Right ventricle myocardium superior (tissue), 1 donor: ENCODE results near the gene ZMAT5. TPM values are rescaled to one million over a fixed set of nuclear protein-coding genes. Genes with fewer than 3 reads are reported as not detected.
A peak's percentile ranks its signal among the peaks of the same experiment; 100 is the strongest.

Source experiments
- ATAC-seq: fragments of 200-7000 bp; cut with Tn5 transposase; one replicate; pipeline ENCODE4 v1.9.1; 2020; ENCODE audit warnings: mild to moderate bottlenecking; ENCODE audit not compliant: poor library complexity
- DNase-seq: peaks from one replicate; pipeline ENCODE4 v3.0.0-alpha.2; 2020
- intact Hi-C: fragments of 100-400 bp; cut with DNase I; formaldehyde crosslinking; loops from one replicate; pipeline ENCODE4 v1.11.2; 2022
- total RNA-seq: library from RNA; stranded (reverse); fragmentation: NEBNext Ultra II Directional; extraction: Animal tissue kit (Norgen Biotek cat#: 25700); gene quantifications from one replicate; pipeline ENCODE4 v1.2.1, GENCODE V29; 2021
- donor health status: DM: no; HTN: yes; CAD: no; lungs with severe emphysema.

The ZMAT5 gene
- total RNA-seq, 1 donor from 2014 or later = 20.3 TPM

DNA sequence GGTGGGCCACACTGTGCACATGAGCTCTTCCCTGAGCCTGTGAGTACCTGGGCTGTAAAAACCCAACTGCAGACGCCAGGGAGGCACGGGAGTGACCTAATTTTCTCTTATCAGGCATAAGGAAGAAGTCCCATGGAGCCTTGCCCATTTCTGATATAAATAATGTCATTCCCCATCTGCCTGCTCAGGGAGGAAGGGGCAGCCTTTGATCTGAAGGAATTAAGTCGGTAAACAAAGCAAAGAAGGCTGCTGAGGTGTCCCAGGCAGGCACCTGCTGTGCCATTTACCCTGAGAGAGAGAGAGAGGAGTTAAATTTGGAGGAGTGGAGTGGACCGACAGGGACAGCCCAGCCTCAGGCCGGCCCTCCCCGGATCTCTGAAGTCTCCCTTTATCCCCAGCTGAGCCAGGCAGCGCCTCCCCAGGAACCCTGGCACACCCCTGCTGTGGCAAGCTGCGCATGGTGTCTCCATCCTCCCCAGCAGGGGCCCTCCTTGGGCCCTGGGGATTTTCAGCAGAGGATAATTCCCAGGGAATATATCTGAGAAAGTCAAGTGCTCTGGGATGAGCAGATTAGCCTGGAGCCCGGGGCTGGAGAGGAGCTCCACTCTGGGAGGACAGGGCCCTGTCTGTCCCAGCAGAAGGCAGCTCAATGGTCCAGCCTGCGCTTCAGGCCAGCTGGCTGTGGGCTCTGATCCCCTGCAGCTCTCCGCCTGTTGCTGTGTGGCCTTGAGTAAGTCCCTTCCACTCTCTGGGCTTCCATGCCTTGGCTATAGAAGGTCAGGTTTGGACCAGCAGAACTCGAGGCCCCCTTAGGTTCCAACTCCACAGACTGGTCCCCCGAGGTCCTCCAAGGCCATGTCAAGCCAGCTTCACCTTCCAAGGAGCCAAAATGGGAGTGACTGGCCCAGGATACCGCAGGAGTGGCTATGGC lies 64.5 kb downstream of the ZMAT5 start:
- ATAC-seq (no peak), DNase-seq (no peak)
- intact Hi-C loops = no loop called here

GRCh38 chr22:29701155-29701999 lies 65.4 kb downstream of the ZMAT5 start:
- ATAC-seq (no peak), DNase-seq (no peak)
- intact Hi-C loops = no loop called here

- DNase-seq (no peak), ATAC-seq (no peak)
- intact Hi-C loops = no loop called here
Observed at GRCh38 chr22:29700900-29701154, 66.0 kb downstream of the ZMAT5 start.

DNA sequence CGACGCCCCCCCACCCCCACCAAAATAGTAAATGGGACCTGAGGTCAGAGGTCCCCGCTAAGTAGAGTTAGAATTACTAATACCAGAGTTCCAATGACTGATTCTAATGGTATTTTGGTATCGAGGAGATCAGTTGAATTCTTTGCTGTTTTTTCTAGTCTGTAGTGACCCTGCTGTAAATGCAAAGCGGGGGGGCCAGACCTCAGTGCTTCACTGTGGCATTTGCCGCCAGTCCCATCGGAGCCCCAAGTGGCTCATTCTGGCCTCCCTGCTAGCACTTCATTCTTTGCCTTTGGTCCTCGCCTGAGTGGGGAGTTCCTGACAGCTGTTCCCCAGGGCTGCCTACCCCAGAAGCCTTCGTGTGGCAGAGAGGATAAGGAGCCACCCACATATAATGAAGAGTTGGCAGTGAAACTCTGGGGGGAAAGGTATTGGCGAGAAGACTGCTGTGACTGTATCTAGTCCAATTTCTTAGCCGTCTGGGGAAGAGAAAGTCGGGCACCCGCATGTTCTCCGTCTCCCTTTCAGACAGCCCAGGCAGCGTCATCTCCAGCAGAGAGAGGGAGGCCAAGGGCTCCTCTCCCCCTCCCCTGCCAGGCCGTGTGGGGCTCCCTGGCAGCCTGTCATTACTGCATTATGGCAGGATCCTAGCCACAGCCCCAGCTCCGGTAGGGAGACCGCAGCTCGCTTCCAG lies 66.5 kb downstream of the ZMAT5 start:
- DNase-seq = no peak
- no peak for ATAC-seq
- intact Hi-C loops = no loop called here

DNA sequence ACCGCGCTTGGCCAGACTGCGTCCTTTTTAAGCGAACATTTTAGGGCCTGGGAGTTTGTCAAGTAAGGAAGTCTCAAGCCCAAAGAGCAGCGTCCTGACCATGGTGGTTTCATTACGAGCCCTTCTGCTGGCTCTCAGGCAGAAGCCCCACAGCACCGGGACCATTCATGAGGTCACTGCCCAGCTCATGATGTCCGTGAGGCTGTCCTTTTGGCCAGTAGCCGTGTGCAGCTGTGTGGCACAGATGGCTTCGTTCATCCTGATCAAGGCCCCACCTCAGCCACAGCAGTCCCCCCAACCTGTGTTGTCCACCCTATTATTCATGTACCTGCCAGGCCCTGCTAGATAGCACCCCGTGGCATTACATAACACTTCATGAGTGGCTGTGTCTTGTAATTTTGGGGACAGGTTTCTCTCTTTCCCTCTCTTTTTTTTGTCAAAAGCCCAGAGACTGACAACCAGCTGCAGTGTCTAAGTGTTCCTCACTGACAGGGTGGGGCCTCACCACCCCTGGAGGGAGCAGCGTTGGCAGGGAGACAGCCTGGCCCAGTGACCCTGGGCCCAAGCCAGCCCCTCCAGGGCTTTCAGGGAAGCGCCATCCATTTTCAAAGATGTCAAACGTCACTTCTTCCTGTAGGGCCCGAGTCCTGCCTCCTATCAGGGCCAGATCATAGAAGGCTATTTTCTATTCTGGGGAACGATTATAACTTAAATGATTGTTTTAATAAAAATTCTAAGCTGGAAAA lies 68.8 kb downstream of the ZMAT5 start:
- no peak for ATAC-seq
- intact Hi-C loops = loop anchor here (10.0 kb wide), 2 partner anchors 307 to 387 kb away; partner anchors contain the start of gene HORMAD2
- no peak for DNase-seq

DNA sequence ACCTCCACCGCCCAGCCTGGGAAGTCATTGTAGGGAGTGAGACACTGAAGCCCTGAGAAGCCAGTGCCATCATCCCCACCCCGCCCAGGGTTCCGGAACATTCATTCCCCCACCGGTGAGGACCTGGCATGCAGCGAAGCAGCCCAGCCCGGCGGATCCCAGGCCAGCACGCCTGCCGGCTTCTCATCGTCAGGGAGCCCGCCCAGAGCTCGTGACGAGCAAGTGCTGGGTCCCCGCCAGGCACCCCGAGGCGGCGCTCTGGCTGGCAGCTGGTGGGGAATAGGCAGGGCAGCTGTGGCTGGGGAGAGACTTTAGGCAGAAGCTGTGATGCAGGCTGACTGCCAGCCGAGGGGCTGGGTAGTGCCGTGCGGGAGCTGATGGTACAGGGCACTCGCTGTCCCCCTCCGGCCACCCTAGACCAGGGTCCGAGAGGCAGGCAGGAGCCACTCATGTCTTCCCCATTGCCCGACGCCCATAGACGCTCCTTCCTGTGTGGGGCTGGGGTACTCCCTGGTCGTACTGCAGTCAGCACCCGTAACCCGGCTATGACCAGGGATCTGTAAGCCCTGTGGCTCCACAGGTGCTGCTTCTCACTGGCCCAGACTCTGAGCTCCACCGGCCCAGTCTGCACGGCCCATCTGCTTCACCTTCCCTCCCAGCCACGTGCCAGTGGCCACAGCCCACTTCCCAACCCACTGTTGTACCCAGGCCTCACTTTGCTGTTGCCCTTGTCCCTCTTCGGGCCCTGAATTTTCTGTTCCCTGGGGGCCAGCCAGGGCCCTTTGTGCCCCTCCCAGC lies 71.5 kb downstream of the ZMAT5 start:
- no peak for DNase-seq
- no peak for ATAC-seq
- intact Hi-C loops = loop anchor here (10.0 kb wide), 2 partner anchors 309 to 389 kb away; partner anchors contain the start of gene HORMAD2

- ATAC-seq = no peak
- intact Hi-C loops = loop anchor here (10.0 kb wide), 2 partner anchors 311 to 391 kb away; partner anchors contain the start of gene HORMAD2
- no peak for DNase-seq
Observed at GRCh38 chr22:29693671-29694070, 73.1 kb downstream of the ZMAT5 start.

- no peak for DNase-seq
- ATAC-seq = no peak
- intact Hi-C loops = loop anchor here (10.0 kb wide), 2 partner anchors 312 to 392 kb away; partner anchors contain the start of gene HORMAD2
Observed at GRCh38 chr22:29693161-29693560, 73.6 kb downstream of the ZMAT5 start.

DNA sequence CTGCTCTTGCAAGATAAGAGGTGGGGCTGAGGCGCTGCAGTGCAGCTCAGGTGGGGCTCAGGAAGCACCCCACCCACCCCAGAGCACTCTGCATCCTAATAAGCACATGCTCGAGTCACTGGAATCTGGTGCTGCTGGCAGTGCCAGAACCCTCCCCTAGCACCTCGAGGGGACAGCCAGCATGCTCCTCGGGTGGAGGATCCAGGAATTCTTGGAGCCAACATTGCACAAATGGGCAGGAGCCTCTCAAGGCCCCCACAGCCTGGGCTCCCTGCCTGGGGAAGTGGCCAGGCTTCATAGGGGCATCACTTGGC lies 74.5 kb downstream of the ZMAT5 start:
- DNase-seq (no peak), ATAC-seq (no peak)
- intact Hi-C loops = loop anchor here (10.0 kb wide), 2 partner anchors 313 to 393 kb away; partner anchors contain the start of gene HORMAD2

GRCh38 chr22:29691636-29692326 lies 75.0 kb downstream of the ZMAT5 start:
- intact Hi-C loops = loop anchor here (10.0 kb wide), 2 partner anchors 313 to 393 kb away; partner anchors contain the start of gene HORMAD2
- ATAC-seq (no peak), DNase-seq (no peak)

- intact Hi-C loops = loop anchor here (10.0 kb wide), 2 partner anchors 314 to 394 kb away; partner anchors contain the start of gene HORMAD2
- DNase-seq = no peak
- no peak for ATAC-seq
Observed at GRCh38 chr22:29690476-29690875, 76.3 kb downstream of the ZMAT5 start.

DNA sequence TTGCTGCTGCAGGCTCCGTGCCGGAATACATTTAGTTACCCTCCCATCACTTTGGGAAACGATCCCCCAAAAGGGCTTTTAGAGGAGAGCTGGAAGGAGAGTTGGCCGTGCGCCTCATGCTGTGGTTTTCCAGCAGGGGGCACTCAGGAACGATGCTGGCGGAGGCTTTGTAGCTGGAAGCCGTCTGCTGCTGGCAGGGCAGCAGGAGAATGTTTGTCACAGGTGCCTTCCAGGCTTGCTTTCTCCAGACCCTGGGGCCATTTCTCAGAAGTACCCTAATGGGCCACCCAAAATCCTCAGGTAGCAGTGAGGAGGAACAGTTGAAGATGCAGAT lies 77.0 kb downstream of the ZMAT5 start:
- ATAC-seq = peak; percentile 81
- peak; percentile 72 for DNase-seq
- intact Hi-C loops = loop anchor here (10.0 kb wide), 2 partner anchors 315 to 395 kb away; partner anchors contain the start of gene HORMAD2

GRCh38 chr22:29689206-29689879 lies 77.5 kb downstream of the ZMAT5 start:
- ATAC-seq (no peak), DNase-seq (no peak)
- intact Hi-C loops = no loop called here

- no peak for DNase-seq
- ATAC-seq = no peak
- intact Hi-C loops = no loop called here
Observed at GRCh38 chr22:29684244-29684643, 82.6 kb downstream of the ZMAT5 start.

- DNase-seq = no peak
- no peak for ATAC-seq
- intact Hi-C loops = no loop called here
Observed at GRCh38 chr22:29683536-29683935, 83.3 kb downstream of the ZMAT5 start.
